ENCODE results near the gene MCRIP2. TPM values are rescaled to one million over a fixed set of nuclear protein-coding genes. Genes with fewer than 3 reads are reported as not detected.
"Not testable (repeated sequence)": the region's sequence is repeated elsewhere in the genome, so short reads cannot be mapped to it uniquely, and the experiment has no call there.

Gene MCRIP2
- total and polyA plus RNA-seq, 3 donors from 2014 or later, result 78.2 to 134 (median 83.1) TPM

- H3K4me3 ChIP-seq, result no peak overlapping the region
- intact Hi-C loops (cut with DNase I; ENCODE audit: low total_unique reads), result no loop called here
- H3K27me3 ChIP-seq, result no peaks in the 10 kb centered on the region
- peaks cover 24% of the 10 kb centered on the region for H3K4me1 ChIP-seq
- DNase-seq, result no peak
- H3K36me3 ChIP-seq (ENCODE audit: low read depth, missing control alignments), result no peaks in the 10 kb centered on the region
- TF ChIP-seq CTCF (IDR thresholded peaks at IDR 0.05), result no peak
- TF ChIP-seq POLR2A (IDR thresholded peaks at IDR 0.05), result no peak
- WGBS, 2 donors, result 91 to 92% methylated on average over 14 to 16 of the region's 16 CpGs
- no peak overlapping the region for H3K27ac ChIP-seq
- H3K9me3 ChIP-seq, result no peaks in the 10 kb centered on the region
These were observed 47.8 kb upstream of the MCRIP2 start for GRCh38 chr16:593807-594206.

GRCh38 chr16:595094-595528 is 46.5 kb upstream of the MCRIP2 start:
- Histone ChIP-seq H3K27ac (no peak overlapping the region), H3K36me3 (ENCODE audit: low read depth, missing control alignments) (no peaks in the 10 kb centered on the region), H3K27me3 (no peaks in the 10 kb centered on the region), H3K9me3 (no peaks in the 10 kb centered on the region), H3K4me1 (peaks cover 24% of the 10 kb centered on the region), H3K4me3 (no peak overlapping the region)
- intact Hi-C loops (cut with DNase I; ENCODE audit: low total_unique reads), result no loop called here
- no peak for DNase-seq
- 86 to 87% methylated on average over 8 to 18 of the region's 18 CpGs for WGBS, 2 donors
- TF ChIP-seq POLR2A (IDR thresholded peaks at IDR 0.05) (no peak), CTCF (IDR thresholded peaks at IDR 0.05) (no peak)

- intact Hi-C loops (cut with DNase I; ENCODE audit: low total_unique reads), result no loop called here
- WGBS, 2 donors, result 93 to 96% methylated on average over 25 to 34 of the region's 34 CpGs
- no peaks in the 10 kb centered on the region for H3K27me3 ChIP-seq
- H3K4me3 ChIP-seq, result no peak overlapping the region
- no peak for DNase-seq
- H3K27ac ChIP-seq, result no peak overlapping the region
- no peak for TF ChIP-seq POLR2A (IDR thresholded peaks at IDR 0.05)
- no peak for TF ChIP-seq CTCF (IDR thresholded peaks at IDR 0.05)
- H3K9me3 ChIP-seq, result no peaks in the 10 kb centered on the region
- peaks cover 18% of the 10 kb centered on the region for H3K4me1 ChIP-seq
- H3K36me3 ChIP-seq (ENCODE audit: low read depth, missing control alignments), result no peaks in the 10 kb centered on the region
These were observed 45.5 kb upstream of the MCRIP2 start for GRCh38 chr16:595942-596735.

GRCh38 chr16:596736-597060 is 44.9 kb upstream of the MCRIP2 start:
- Histone ChIP-seq H3K9me3 (no peaks in the 10 kb centered on the region), H3K36me3 (ENCODE audit: low read depth, missing control alignments) (no peaks in the 10 kb centered on the region), H3K4me1 (peaks cover 17% of the 10 kb centered on the region), H3K4me3 (no peak overlapping the region), H3K27ac (no peak overlapping the region), H3K27me3 (no peaks in the 10 kb centered on the region)
- no peak for DNase-seq
- intact Hi-C loops (cut with DNase I; ENCODE audit: low total_unique reads), result no loop called here
- 89 to 93% methylated on average over 12 of the region's 12 CpGs for WGBS, 2 donors
- TF ChIP-seq CTCF (IDR thresholded peaks at IDR 0.05) (no peak), POLR2A (IDR thresholded peaks at IDR 0.05) (no peak)

- H3K4me1 ChIP-seq; intact Hi-C loops (cut with DNase I; ENCODE audit: low total_unique reads); H3K36me3 ChIP-seq (ENCODE audit: low read depth, missing control alignments); H3K27me3 ChIP-seq; H3K27ac ChIP-seq; DNase-seq; H3K4me3 ChIP-seq; H3K9me3 ChIP-seq: not testable (repeated sequence)
- WGBS, 2 donors, result 96 to 98% methylated on average over 4 to 7 of the region's 7 CpGs
These were observed 44.0 kb upstream of the MCRIP2 start for GRCh38 chr16:597655-598054.

All from testis (tissue), 3 donors.